Erythroblast (primary cell): ENCODE data around the gene FNDC3B.

Source experiments
- GATA1 ChIP-seq: IDR thresholded peaks from 2 replicates; pipeline ENCODE4 v1.6.1; 2011; ENCODE audit warnings: low read depth, mild to moderate bottlenecking, control low read depth, low read length, moderate library complexity
- POLR2A ChIP-seq: IDR thresholded peaks from 2 replicates; pipeline ENCODE4 v1.6.1; 2011; ENCODE audit warnings: mild to moderate bottlenecking, low read length

DNA sequence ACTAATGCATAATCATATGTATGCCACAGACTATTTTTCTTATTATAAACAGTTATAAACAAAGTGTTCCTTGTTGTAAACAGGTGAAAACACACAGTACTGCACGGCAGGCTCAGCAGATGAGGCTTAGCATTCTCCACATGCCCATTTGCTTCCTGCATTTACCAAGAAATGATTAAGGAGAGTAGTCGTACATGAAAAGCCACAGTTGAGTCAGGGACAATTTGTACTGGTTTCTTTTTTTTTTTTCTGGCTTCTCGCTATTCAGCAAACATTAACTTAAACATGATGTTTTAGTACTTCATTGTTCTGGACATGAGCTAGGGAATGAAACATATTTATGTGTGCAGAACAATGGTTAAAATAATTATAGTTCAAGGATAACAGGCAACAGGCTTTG lies 345.5 kb downstream of the FNDC3B start:
- TF ChIP-seq POLR2A, result no peak
- TF ChIP-seq GATA1, result no peak
